HG03280 (cell line): Measurements from ENCODE around the gene SCAP.
"Not testable (repeated sequence)": the region's sequence is repeated elsewhere in the genome, so short reads cannot be mapped to it uniquely, and the experiment has no call there.

Source experiments
- ATAC-seq: cut with Tn5 transposase; IDR thresholded peaks from one replicate; pipeline ENCODE4 v1.9.1; 2021; ENCODE audit warnings: mild to moderate bottlenecking, moderate library complexity; ENCODE audit not compliant: unreplicated experiment

SCAP gene

DNA sequence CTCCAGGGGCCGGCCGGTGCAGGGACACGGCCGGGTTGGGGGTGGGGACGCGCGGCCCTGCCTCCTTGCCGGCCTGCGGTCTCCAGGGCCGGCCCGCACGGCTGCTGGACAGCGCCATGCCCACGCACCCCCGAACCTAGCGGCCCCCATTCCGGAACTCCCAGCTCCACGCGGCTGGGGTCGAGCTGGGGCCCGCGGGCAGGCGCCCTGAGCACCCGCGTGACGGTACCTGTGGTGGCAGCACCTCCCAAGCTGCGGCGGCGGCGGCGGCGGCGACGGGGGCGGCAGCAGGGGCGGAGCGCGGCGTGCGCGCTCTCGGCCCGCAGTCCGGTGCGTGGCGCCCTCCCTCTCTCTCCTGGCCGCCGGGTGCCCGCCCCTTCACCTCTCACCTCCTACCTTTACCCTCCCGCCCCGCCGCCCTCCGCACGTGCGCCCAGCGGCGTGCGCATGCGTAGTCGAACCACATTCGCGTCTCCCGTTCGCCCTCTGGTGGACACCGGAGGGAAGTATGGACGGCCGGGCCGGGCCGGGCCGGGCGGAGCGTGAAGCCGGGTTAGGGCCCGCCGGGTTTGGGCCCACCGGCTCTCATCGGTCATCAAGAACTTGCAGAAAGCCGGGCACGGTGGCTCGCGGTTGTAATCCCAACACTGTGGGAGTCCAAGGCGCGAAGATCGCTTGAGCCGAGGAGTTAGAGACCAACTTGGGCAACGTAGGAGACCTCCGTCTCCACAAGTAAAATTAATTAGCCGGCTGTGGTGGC, at the start of gene SCAP:
Gene SCAP, minus strand, starts transcription at position 372 of the 760 bp plus-strand sequence. CDS start 32,948 bp downstream, outside the sequence.
- peak; percentile 94 for ATAC-seq

DNA sequence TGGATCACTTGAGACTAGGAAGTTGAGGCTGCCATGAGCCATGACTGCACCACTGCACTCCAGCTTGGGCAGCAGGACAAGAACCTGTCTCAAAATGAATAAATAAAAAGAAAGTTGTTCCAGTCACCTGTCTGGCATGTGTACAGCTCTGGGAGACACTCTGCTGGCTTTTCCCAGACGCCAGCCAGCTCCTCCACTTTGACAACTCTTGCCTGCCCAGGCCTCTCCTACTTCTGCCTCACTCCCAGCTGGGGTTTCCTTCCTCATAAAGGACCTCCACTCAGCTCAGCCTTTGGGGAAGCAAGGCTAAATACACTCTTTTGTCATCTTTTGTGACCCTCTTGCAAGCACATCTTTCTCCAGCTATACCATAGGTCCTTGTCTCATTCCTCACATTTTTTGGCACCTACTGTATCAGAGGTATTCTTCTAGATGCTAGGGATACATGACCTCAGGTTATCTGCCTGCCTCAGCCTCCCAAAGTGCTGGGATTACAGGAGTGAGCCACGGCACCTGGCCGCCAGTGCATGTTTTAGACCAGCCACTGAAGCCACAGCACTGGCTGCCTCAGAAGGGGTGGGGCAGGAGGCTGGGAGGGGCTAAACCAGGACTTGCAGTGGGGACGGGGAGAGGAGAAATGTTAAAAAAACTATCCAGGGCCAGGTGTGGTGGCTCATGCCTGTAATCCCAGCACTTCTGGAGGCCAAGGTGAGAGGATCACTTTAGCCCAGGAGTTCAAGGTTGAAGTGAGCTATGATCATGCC, 47.8 kb upstream of the SCAP start:
- no peak for ATAC-seq

DNA sequence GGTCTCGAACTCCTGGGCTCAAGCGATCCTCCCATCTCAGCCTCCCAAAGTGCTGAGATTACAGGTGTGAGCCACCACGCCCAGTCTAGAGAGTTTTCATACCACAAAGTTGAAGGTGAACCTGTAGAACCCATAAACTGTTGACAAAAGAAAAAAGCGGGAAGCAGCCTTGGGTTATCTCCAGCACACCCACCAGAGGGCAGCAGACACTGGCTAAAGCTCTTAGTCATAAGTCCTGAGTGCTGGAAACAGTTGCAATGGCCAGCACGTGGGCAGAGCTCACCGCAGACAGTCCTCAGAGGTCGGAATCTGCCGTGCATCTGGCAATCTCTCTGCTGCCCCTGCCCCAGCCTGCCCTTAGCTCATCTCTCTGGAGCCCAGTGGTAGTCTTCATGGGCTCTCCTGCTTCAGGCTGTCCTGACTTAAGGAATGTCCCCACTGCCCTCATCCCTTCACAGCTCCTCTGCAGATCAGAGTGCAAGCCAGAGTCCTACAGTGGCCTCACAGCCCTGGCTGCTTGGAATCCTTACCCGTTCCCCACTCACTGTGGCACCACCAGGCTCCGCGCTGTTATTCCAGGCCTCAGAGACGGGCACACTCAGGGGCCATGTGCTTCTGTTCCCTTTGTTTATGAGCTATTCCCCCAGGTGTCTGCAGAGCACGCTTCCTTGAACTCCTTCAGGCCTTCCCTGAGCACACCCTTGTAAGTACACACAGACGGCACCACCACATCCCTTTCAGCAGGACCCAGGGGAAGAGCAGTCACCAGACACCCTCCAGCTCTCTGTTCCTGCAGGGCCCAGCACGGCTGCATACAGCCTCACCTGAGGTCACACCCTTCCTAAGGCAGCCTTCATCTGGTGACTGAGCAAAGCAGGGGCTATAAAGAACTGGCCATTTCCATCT, 46.6 kb upstream of the SCAP start:
- ATAC-seq, result peak; percentile 79

DNA sequence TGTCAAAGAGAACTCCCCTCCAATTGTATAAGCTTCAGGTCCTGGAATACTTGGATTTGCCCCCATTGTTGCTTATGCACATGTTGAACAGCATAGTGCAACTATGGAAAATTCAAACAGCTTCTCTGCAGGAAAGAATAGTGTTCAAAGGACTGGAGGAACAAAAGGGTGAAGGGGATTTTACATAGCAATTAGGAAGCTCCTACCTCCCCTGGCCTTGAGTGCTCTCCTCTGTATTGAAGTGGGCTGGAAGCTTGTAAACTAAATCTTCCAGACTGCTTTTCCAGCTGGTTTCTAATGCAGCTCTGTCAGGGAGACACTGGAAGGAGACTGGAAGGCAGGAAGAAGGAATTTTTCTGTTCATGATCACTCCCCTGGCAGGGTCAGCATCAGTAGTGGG, 45.0 kb upstream of the SCAP start:
- ATAC-seq, result no peak

DNA sequence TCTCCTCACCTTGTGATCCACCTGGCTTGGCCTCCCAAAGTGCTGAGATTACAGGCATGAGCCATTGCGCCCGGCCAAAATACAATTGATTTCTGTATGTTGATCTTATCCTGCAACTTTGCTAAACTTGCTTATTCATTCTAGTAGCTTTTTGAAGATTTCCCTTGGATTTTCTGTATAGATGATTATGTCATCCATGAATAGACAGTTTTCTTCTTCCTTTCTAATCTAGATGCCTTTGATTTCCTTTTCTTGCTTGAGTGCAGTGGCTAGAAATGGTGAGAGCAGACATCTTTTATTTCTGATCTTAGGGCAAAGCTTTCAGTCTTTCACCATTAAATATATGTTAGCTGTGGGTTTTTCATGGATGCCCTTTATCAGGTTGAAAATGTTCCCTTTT, 42.2 kb upstream of the SCAP start:
- ATAC-seq, result no peak

DNA sequence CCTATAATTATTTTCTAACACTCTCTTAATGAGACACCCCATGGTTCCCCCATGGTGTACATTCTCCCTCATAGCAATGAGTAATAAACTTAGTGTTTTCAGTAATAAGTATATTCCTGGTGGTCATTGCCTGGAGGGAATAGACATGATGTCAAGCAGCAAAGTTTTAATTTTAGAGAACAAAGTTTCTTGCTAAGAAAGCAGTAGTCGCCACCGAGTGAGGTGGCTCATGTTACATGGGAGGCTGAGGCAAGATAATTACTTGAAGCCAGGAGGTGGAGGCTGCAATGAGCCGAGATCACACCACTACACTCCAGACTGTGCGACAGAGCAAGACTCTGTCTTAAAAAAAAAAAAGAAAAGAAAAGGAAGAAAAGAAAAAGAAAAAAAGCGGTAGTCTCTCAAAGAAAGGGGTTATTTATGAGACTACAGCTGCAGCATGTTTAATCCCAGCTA, 40.2 kb upstream of the SCAP start:
- ATAC-seq, result no peak

DNA sequence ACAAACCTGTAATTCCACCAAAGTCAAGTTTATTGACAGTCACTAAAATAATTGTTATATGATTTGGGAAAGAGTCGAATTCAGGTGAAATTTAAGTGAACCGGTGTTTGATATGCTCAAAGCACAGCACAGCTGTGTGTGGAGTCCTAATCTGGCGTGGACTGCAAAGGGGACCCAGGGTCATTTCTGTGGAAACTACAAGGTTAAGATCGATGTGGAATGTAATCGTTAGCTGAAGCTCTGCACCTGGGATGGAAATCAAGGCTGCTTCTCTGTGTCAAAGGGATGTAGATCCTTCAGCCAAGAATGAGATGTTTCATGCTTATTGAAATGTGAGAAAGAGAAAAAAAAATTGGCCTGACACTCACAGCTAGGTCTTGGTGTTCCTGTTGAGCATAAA, 39.4 kb upstream of the SCAP start:
- no peak for ATAC-seq

DNA sequence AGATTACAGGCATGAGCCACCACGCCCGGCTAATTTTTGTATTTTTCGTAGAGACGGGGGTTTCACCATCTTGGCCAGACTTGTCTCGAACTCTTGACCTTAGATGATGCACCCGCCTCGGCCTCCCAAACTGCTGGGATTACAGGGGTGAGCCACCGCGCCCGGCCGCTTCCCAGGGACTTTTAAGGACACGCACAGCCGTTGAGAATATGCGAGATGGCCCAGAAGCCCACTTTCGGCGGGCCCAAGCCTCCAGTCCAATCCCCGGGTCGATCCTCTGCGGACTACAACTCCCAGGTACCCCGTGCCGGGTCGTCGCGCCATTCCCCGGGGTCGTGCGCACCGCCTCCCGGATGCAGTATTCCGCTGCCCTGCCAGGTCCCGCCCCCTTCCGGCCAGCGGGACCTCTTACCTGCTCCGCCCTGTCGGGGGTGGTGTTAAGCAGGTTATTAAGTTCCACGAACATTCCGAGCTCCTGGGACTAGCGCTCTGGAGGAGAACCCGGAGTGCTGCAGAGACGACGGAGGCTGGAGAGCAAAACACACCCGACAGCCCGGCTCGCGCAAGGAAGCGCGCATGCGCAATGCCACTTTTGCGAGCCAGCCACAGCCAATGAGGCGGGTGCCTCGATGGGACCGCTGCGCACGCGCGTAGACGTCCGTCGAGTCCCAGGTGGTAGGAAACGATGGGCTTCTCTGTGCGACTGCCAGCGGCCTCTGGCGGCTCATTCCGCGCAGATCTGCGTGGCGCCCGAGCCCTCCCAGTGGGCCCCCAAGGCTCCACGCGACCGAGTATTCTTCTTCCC, 37.6 kb upstream of the SCAP start, which contains the start of gene ELP6:
Gene ELP6, minus strand, starts transcription at position 588 of the 805 bp plus-strand sequence. Its CDS starts 122 bp downstream, at position 466.
- ATAC-seq, result peak; percentile 94

DNA sequence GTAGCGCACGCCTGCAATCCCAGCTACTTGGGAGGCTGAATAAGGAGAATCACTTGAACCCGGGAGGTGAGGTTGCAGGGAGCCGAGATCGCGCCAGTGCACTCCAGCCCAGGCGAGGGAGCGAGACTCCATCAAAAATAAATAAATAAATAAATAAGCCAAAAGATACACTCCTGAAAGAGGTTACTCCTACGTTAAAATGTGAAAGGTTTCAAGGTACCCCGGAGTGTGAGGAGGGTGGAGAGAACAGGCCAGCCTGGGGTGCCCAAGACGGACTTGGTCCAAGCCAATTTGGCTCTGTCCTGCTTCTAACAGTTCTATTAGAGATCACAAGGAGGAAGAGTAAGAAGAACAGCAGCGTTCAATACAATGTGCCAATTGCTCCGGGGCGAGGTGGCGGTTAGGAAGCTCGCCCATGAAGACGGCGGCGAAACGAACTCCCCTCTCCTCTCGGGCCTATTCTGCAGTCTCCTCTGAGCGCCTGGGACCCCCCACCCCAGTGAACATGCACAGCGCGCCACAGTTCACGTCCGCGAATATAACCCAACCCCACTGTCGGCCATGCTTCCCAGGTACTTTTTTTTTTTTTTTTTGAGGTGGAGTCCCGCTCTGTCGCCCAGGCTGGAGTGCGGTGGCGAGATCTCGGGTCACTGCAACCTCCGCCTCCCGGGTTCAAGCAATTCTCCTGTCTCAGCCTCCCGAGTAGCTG, 36.8 kb upstream of the SCAP start:
- ATAC-seq, result no peak

DNA sequence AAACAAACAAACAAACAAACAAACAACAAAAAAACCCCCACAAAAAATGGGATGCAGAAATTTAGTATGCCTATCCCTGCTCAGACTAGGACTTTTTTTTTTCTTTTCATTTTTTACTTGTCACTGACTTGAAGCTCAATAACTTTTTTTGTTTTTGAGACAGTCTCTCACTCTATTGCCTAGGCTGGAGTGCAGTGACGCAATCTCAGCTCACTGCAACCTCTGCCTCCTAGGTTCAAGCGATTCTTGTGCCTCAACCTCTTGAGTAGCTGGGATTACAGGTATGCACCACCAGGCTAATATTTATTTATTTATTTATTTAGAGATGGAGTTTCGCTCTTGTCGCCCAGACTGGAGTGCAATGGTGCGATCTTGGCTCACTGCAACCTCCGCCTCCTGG, 29.5 kb upstream of the SCAP start:
- ATAC-seq, result not testable (repeated sequence)

DNA sequence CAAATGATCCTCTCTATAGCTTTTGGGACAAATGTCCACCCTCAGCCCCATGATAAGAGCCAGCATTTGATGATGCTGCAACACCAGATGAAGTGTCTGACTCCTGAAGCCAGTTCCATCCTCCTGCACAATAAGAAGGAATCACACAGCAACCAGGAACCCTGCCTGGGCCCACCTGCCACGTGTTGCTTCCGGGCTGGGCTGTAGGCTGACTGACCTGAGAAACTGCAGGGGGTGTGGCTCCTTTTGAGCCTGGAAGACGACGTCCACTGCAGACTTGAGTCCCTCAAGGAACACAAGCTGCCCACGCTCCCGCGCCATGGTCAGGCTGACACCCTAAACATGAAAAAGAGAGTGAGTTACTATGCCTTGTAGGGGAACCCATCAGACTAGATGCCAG, 28.4 kb upstream of the SCAP start:
- ATAC-seq, result no peak

DNA sequence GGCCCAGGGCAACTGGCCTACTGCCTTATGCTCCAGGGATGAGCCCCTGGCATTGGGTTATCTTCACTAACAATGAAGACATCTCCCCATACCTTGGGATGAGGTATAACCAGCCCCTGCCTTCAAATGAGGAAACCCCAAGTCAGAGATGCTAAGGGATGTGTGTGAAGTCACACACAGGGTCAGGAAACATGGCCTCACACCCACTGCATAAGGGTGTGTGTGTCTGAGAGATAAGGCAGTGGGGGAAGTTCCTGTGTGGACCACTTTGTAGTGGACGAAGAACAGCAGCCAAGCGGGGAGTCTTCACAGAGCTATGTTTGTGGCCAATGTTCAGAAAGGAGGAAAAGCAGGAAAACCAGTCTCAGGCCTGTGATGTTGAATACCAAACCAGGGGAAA, 27.3 kb upstream of the SCAP start:
- no peak for ATAC-seq

DNA sequence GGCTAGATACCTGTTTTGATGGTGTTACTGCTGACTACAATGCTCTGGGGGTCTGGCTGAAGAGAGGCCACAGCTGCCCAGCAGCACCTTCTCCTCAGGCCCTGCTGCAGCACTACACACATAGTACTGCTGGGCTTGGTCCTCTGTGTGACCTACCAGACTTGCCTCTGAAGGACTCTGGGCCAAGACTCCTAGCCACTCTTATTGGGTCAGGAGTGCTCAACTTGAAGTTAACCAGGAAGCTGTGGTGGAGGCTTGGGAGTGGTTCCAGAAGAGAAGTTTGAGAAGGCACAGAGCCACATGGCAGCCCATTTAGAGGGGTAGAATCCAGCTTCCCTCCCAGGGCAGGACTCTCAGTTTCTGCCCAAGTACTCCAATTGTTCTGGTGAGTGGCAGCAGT, 21.2 kb upstream of the SCAP start:
- ATAC-seq, result no peak

DNA sequence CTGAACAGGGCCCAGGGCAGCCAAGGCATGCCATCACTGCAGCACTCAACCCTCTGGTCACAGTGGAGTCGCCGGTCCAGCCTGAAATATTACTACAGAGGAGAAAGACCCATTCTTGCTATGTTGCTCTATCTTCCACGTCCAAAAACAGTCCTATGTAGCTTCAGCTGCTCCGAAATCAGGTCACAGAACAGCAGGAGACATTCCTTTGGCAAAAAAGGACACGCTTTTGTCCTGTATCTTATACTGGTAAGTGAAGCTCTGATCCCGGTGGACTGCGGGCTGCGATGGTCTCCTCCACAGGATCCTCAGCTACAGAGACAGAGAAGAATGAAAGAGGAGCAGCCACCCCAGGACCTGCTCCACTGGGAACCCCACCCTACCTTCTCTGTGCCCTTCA, 20.1 kb upstream of the SCAP start:
- no peak for ATAC-seq

DNA sequence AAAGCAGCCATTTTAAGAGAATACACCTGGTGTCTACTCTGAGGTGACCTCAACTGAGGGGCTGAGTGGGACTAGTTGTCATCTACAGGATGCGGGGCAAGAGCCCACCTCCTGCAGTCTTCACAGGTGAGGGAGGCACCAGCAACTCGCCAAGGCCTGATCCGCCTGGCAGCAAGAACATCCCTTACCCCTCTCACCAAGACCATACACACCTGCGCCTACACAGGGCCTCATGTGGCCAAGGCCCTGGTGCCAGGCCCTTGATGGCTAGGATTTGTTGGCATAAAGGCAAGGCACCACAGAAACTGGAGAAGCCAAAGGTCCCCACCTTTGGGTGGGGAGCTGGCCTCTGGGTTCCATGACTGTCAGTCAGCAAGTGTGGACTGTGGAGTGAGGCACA, 19.4 kb upstream of the SCAP start:
- ATAC-seq, result no peak

DNA sequence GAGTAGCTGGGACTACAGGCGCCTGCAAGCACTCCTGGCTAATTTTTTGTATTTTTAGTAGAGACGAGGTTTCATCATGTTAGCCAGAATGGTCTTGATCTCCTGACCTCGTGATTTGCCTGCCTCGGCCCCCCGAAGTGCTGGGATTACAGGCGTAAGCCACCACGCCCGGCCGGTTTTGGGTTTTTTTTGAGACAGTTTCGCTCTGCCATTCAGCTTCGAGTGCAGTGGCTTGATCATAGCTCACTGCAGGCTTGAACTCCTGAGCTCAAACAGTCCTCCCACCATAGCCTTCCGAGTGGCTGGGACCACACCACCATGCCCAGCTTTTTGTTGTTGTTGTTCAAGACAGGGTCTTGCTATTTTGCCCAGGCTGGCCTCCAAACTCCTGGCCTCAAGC, 16.0 kb upstream of the SCAP start:
- no peak for ATAC-seq

DNA sequence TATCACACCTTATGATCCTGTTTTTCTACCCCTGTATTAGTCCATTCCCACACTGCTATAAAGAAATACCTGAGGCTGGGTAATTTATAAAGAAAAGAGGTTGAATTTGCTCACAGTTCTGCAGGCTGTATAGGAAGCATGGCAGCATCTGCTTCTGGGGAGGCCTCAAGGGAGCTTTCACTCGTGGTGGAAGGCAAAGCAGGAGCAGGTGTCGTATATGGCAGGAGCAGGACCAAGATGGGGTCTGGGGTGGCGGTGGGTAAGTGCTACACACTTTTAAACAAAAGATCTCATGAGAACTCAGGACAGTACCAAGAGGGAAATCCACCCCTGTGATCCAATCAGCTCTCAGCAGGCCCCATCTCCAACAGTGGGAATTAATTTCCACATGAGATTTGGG, 15.4 kb upstream of the SCAP start:
- no peak for ATAC-seq

DNA sequence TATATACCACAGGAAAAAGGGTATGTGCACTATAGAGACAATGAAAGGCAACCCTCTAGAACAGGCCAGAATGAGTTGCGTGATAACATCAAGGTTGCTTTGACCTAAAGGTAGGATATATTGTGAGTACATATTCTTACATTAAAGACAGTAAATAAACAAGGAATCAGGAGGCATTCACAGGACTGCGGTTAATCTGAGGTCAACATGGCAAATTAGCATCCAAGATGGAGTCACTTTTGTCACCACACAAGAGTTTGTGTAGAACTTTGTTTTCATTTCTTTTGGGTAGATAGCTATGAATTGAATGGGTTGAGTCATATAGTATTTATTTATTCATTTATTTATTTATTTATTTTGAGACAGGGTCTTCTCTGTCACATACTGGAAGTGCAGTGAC, 11.5 kb upstream of the SCAP start:
- no peak for ATAC-seq

DNA sequence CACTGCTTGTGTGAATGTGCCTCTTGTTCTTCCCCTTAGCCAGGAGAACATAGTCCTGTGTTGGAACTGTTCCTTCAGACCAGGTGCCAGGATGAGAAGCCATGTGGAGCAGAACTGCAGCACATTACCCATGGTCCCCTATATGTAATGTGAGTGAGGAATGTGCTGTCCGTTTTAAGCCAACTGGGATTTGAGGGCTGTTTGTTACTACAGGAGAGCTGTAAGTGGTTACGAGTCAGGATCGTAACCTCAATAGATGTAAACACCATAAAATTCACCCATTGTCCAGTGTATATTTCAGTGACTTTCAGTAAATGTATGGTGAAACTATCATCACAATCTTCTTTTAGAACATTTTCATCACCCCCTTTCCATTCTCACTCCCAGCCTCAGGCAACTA, 10.1 kb upstream of the SCAP start:
- no peak for ATAC-seq

DNA sequence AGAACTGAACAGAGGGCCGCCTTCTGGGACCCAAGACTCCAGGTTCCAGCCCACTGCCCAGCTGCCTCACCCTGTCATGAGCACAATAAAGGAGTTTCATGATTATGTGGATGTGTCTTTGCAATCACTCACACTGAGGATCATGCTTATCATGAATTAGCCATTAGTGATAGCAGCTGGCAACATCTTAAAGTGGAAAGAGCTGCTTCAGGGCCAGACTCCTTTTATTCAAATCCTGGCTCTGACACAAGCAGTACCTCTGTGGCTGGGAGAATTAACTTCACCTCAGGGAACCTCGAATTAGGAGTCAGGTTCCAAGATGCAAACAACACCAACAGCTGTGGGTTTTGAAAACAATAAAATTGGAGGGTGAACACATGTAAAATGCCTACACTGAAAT, 6.6 kb upstream of the SCAP start:
- ATAC-seq, result no peak
